PFSK-1 (cell line): ENCODE results near the gene CCDC82.

Experiments used
- FOXP2 ChIP-seq: optimal IDR thresholded peaks from 2 replicates; pipeline ENCODE3; 2011; ENCODE audit warnings: borderline replicate concordance, control low read depth, inconsistent platforms; ENCODE audit not compliant: insufficient read depth; ENCODE audit errors: extremely low read length, extremely low read depth
- POLR2AphosphoS5 ChIP-seq: IDR thresholded peaks from 2 replicates; pipeline ENCODE4 v1.6.1; 2012; ENCODE audit warnings: low read depth, mild to moderate bottlenecking, control low read depth, low read length, moderate library complexity
- SIN3A ChIP-seq: IDR thresholded peaks from 2 replicates; pipeline ENCODE4 v1.6.1; 2012; ENCODE audit warnings: mild to moderate bottlenecking, low read length, moderate library complexity, borderline replicate concordance; ENCODE audit not compliant: insufficient read depth
- TAF1 ChIP-seq: IDR thresholded peaks from 2 replicates; pipeline ENCODE4 v1.6.1; 2012; ENCODE audit warnings: low read length, control low read depth, borderline replicate concordance; ENCODE audit not compliant: insufficient read depth
- TF ChIP-seq, protein P1 (sequence below), 2 experiments: IDR thresholded peaks; 2 replicates each; pipeline versions ENCODE4 v1.6.1 to v1.8.0; 2011 to 2012; ENCODE audit warnings: low read depth in 2 of 2, low read length in 2 of 2, control low read depth in 1 of 2, inconsistent platforms in 1 of 2, mild to moderate bottlenecking in 1 of 2, moderate library complexity in 1 of 2; ENCODE audit not compliant: insufficient read depth in 1 of 2

DNA sequence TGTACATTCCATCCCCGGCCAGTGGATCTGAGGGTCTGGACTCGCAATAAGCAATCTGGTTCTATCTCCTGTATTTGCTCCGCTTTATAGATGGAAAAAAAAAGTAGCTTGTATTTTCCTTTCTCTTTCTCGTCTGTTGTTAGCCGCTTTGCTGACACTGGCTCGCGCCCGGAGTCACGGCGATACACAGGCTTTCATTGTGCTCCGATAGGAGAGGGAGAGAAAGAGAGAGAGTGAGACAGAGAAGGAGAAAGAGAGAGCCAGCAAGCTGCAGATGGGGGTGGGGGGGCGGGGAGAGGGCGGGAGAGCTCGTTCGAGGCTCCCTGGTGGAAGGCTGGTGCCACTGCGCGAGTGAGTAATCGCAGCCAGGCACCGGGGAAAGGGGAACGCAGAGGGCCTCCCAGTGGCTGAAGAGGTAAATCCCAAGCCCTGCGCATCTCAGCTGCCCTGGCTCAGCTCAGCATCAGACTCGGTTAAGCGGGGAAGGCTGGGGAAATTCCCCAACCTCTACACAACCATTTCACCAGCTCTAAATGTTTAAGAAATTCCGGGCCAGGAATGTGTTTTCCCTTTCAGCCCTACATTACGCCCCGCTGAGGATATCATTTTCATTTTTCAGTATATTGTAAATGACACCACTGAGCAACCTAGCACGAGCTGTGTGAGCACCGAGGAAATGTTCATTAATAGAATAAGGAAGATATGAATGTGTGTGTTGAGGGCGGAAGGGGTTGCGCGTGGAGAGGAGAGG lies 46.6 kb downstream of the CCDC82 start, which contains the start of gene MAML2:
- TF ChIP-seq POLR2AphosphoS5 (peak; percentile 58), TAF1 (0 out of 2 replicates have a peak, but pooled peaks have one; percentile 5), SIN3A (peak; percentile 43; the same call in 1 of the 2 replicates), FOXP2 (peak; percentile 73)
- TF ChIP-seq, protein P1, sequence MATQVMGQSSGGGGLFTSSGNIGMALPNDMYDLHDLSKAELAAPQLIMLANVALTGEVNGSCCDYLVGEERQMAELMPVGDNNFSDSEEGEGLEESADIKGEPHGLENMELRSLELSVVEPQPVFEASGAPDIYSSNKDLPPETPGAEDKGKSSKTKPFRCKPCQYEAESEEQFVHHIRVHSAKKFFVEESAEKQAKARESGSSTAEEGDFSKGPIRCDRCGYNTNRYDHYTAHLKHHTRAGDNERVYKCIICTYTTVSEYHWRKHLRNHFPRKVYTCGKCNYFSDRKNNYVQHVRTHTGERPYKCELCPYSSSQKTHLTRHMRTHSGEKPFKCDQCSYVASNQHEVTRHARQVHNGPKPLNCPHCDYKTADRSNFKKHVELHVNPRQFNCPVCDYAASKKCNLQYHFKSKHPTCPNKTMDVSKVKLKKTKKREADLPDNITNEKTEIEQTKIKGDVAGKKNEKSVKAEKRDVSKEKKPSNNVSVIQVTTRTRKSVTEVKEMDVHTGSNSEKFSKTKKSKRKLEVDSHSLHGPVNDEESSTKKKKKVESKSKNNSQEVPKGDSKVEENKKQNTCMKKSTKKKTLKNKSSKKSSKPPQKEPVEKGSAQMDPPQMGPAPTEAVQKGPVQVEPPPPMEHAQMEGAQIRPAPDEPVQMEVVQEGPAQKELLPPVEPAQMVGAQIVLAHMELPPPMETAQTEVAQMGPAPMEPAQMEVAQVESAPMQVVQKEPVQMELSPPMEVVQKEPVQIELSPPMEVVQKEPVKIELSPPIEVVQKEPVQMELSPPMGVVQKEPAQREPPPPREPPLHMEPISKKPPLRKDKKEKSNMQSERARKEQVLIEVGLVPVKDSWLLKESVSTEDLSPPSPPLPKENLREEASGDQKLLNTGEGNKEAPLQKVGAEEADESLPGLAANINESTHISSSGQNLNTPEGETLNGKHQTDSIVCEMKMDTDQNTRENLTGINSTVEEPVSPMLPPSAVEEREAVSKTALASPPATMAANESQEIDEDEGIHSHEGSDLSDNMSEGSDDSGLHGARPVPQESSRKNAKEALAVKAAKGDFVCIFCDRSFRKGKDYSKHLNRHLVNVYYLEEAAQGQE (IDR thresholded peaks at IDR 0.05; ENCODE audit: insufficient read depth in 1 of 2, low read depth in 2 of 2, low read length in 2 of 2), result no peak
